ENCODE results near the gene SLCO4A1.
A peak's percentile ranks its signal among the peaks of the same experiment; 100 is the strongest.

SLCO4A1 gene

GRCh38 chr20:62609811-62610757 lies 32.2 kb upstream of the SLCO4A1 start:
- H3K9me3 ChIP-seq (ENCODE audit: control insufficient read depth, low read length) = no peaks in the 10 kb centered on the region
- H3K4me3 ChIP-seq (ENCODE audit: low read length) = no peak overlapping the region
- H3K9ac ChIP-seq (ENCODE audit: low read length) = no peak overlapping the region
- H3K36me3 ChIP-seq (ENCODE audit: control insufficient read depth, insufficient read depth, low read length) = no peaks in the 10 kb centered on the region
- peaks cover 30% of the 10 kb centered on the region for H3K4me1 ChIP-seq (ENCODE audit: control insufficient read depth, insufficient read depth, low read length)
- H3K27me3 ChIP-seq (ENCODE audit: control insufficient read depth, insufficient read depth, low read length) = peaks cover 7% of the 10 kb centered on the region

- Histone ChIP-seq H3K27me3 (ENCODE audit: control insufficient read depth, insufficient read depth, low read length) (peaks cover 7% of the 10 kb centered on the region), H3K9me3 (ENCODE audit: control insufficient read depth, low read length) (no peaks in the 10 kb centered on the region), H3K36me3 (ENCODE audit: control insufficient read depth, insufficient read depth, low read length) (no peaks in the 10 kb centered on the region), H3K4me3 (ENCODE audit: low read length) (no peak overlapping the region), H3K9ac (ENCODE audit: low read length) (no peak overlapping the region), H3K4me1 (ENCODE audit: control insufficient read depth, insufficient read depth, low read length) (peaks cover 21% of the 10 kb centered on the region)
These were observed 31.3 kb upstream of the SLCO4A1 start for GRCh38 chr20:62611012-62611411.

GRCh38 chr20:62611819-62612218 lies 30.5 kb upstream of the SLCO4A1 start:
- Histone ChIP-seq H3K36me3 (ENCODE audit: control insufficient read depth, insufficient read depth, low read length) (no peaks in the 10 kb centered on the region), H3K27me3 (ENCODE audit: control insufficient read depth, insufficient read depth, low read length) (peaks cover 7% of the 10 kb centered on the region)

GRCh38 chr20:62614085-62614960 lies 28.0 kb upstream of the SLCO4A1 start:
- H3K9ac ChIP-seq (ENCODE audit: low read length) = no peak overlapping the region
- H3K36me3 ChIP-seq (ENCODE audit: control insufficient read depth, insufficient read depth, low read length) = no peaks in the 10 kb centered on the region
- H3K4me1 ChIP-seq (ENCODE audit: control insufficient read depth, insufficient read depth, low read length) = peaks cover 17% of the 10 kb centered on the region
- H3K27me3 ChIP-seq (ENCODE audit: control insufficient read depth, insufficient read depth, low read length) = no peaks in the 10 kb centered on the region
- no peaks in the 10 kb centered on the region for H3K9me3 ChIP-seq (ENCODE audit: control insufficient read depth, low read length)
- no peak overlapping the region for H3K4me3 ChIP-seq (ENCODE audit: low read length)

More at GRCh38 chr20:62611819-62612218, 30.5 kb upstream of the SLCO4A1 start:
- no peak overlapping the region for H3K9ac ChIP-seq (ENCODE audit: low read length)
- peaks cover 16% of the 10 kb centered on the region for H3K4me1 ChIP-seq (ENCODE audit: control insufficient read depth, insufficient read depth, low read length)
- no peaks in the 10 kb centered on the region for H3K9me3 ChIP-seq (ENCODE audit: control insufficient read depth, low read length)
- no peak overlapping the region for H3K4me3 ChIP-seq (ENCODE audit: low read length)

GRCh38 chr20:62614961-62615680 lies 27.2 kb upstream of the SLCO4A1 start:
- Histone ChIP-seq H3K9me3 (ENCODE audit: control insufficient read depth, low read length) (no peaks in the 10 kb centered on the region), H3K9ac (ENCODE audit: low read length) (no peak overlapping the region), H3K4me3 (ENCODE audit: low read length) (no peak overlapping the region), H3K36me3 (ENCODE audit: control insufficient read depth, insufficient read depth, low read length) (no peaks in the 10 kb centered on the region), H3K27me3 (ENCODE audit: control insufficient read depth, insufficient read depth, low read length) (no peaks in the 10 kb centered on the region), H3K4me1 (ENCODE audit: control insufficient read depth, insufficient read depth, low read length) (peaks cover 17% of the 10 kb centered on the region)

- Histone ChIP-seq H3K36me3 (ENCODE audit: control insufficient read depth, insufficient read depth, low read length) (no peaks in the 10 kb centered on the region), H3K27me3 (ENCODE audit: control insufficient read depth, insufficient read depth, low read length) (no peaks in the 10 kb centered on the region), H3K9ac (ENCODE audit: low read length) (no peak overlapping the region), H3K4me3 (ENCODE audit: low read length) (no peak overlapping the region), H3K9me3 (ENCODE audit: control insufficient read depth, low read length) (no peaks in the 10 kb centered on the region), H3K4me1 (ENCODE audit: control insufficient read depth, insufficient read depth, low read length) (peaks cover 17% of the 10 kb centered on the region)
These were observed 26.5 kb upstream of the SLCO4A1 start for GRCh38 chr20:62615750-62616251.

GRCh38 chr20:62616728-62617621 lies 25.3 kb upstream of the SLCO4A1 start:
- H3K4me3 ChIP-seq (ENCODE audit: low read length) = no peak overlapping the region
- H3K9ac ChIP-seq (ENCODE audit: low read length) = peak overlapping the region; percentile 42
- no peaks in the 10 kb centered on the region for H3K27me3 ChIP-seq (ENCODE audit: control insufficient read depth, insufficient read depth, low read length)
- H3K9me3 ChIP-seq (ENCODE audit: control insufficient read depth, low read length) = no peaks in the 10 kb centered on the region
- peaks cover 26% of the 10 kb centered on the region for H3K4me1 ChIP-seq (ENCODE audit: control insufficient read depth, insufficient read depth, low read length)
- H3K36me3 ChIP-seq (ENCODE audit: control insufficient read depth, insufficient read depth, low read length) = no peaks in the 10 kb centered on the region

GRCh38 chr20:62617711-62618483 lies 24.4 kb upstream of the SLCO4A1 start:
- H3K4me1 ChIP-seq (ENCODE audit: control insufficient read depth, insufficient read depth, low read length) = peaks cover 35% of the 10 kb centered on the region
- no peaks in the 10 kb centered on the region for H3K9me3 ChIP-seq (ENCODE audit: control insufficient read depth, low read length)
- H3K36me3 ChIP-seq (ENCODE audit: control insufficient read depth, insufficient read depth, low read length) = no peaks in the 10 kb centered on the region
- peak overlapping the region; percentile 42 for H3K9ac ChIP-seq (ENCODE audit: low read length)
- H3K4me3 ChIP-seq (ENCODE audit: low read length) = no peak overlapping the region
- no peaks in the 10 kb centered on the region for H3K27me3 ChIP-seq (ENCODE audit: control insufficient read depth, insufficient read depth, low read length)

GRCh38 chr20:62618611-62619529 lies 23.4 kb upstream of the SLCO4A1 start:
- Histone ChIP-seq H3K4me3 (ENCODE audit: low read length) (no peak overlapping the region), H3K9me3 (ENCODE audit: control insufficient read depth, low read length) (no peaks in the 10 kb centered on the region), H3K4me1 (ENCODE audit: control insufficient read depth, insufficient read depth, low read length) (peaks cover 45% of the 10 kb centered on the region), H3K9ac (ENCODE audit: low read length) (no peak overlapping the region), H3K36me3 (ENCODE audit: control insufficient read depth, insufficient read depth, low read length) (no peaks in the 10 kb centered on the region), H3K27me3 (ENCODE audit: control insufficient read depth, insufficient read depth, low read length) (no peaks in the 10 kb centered on the region)

GRCh38 chr20:62620625-62621024 lies 21.7 kb upstream of the SLCO4A1 start:
- Histone ChIP-seq H3K4me1 (ENCODE audit: control insufficient read depth, insufficient read depth, low read length) (peaks cover 63% of the 10 kb centered on the region), H3K36me3 (ENCODE audit: control insufficient read depth, insufficient read depth, low read length) (no peaks in the 10 kb centered on the region), H3K27me3 (ENCODE audit: control insufficient read depth, insufficient read depth, low read length) (no peaks in the 10 kb centered on the region), H3K9me3 (ENCODE audit: control insufficient read depth, low read length) (no peaks in the 10 kb centered on the region), H3K9ac (ENCODE audit: low read length) (no peak overlapping the region), H3K4me3 (ENCODE audit: low read length) (no peak overlapping the region)
